Activated CD4-positive, alpha-beta T cell treated with anti-CD3 and anti-CD28 coated beads, Interleukin-2, amount 50 U/mL, for 24 hours (primary cell): ENCODE results near the gene FBXL15.

Experiments
- DNase-seq, 2 donors: peaks; one replicate each; pipeline ENCODE4 v3.0.0-alpha.2; 2020; ENCODE audit warnings: low read depth in 1 of 2, low spot score in 1 of 2

FBXL15 gene

DNA sequence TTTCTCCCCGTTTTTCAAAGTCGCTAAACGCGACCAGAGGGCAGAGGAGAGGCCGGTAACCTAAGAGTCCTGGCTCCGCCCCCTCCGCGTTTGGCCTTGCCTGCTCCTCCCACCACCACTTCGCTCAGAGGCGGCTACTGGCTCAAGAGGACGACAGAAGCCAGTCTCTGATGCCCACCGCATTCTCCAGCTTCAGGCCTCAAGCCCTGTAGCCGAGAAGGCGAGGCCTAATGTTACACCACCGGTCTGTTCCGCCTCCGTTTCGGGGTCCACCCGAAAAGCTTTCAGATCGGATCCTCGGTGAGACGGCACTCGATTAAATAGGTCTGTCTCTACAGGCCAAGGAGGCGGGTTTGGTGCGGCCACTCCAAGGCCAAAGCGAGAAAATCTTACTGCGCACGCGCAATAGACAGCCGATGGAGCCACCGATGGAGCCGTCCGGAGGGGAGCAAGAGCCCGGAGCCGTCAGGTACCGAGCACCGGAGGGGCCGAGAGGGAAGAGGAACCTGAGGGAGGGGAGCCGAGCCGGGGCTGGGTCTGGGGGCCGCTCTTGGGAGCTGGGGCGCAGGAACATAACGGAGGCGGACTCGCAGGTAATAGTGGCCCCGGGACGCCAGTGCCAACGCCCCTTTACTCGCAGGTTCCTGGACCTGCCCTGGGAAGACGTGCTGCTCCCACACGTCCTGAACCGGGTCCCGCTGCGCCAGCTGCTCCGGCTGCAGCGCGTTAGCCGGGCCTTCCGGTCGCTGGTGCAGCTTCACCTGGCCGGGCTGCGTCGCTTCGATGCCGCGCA is at the start of gene FBXL15:
TSS of gene FBXL15 (plus strand) at position 123 of the 793 bp plus-strand sequence. CDS start at position 417, 294 bp downstream.
- DNase-seq: peak; percentile 91 to 95

GRCh38 chr10:102371295-102371694 is 49.3 kb upstream of the FBXL15 start:
- no peak for DNase-seq

DNA sequence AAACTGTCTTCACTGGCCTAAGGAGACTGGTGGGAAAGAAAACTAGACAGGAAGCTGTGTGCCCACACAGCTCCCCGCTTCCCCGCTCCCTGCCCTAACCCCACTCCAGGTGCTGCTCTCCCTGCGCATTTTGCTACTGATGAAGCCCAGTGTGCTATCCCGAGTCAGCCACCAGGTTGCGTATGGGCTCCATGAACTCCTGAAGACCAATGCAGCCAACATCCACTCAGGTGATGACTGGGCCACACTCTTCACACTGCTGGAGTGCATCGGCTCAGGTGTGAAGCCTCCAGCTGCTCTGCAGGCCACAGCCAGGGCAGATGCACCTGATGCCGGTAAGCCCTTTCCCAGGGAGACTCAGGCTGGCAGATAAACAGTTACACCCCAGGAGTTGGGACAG is 45.4 kb upstream of the FBXL15 start:
- no peak for DNase-seq

GRCh38 chr10:102375867-102376266 is 44.8 kb upstream of the FBXL15 start:
- no peak for DNase-seq

GRCh38 chr10:102376901-102377300 is 43.7 kb upstream of the FBXL15 start:
- DNase-seq: no peak

DNA sequence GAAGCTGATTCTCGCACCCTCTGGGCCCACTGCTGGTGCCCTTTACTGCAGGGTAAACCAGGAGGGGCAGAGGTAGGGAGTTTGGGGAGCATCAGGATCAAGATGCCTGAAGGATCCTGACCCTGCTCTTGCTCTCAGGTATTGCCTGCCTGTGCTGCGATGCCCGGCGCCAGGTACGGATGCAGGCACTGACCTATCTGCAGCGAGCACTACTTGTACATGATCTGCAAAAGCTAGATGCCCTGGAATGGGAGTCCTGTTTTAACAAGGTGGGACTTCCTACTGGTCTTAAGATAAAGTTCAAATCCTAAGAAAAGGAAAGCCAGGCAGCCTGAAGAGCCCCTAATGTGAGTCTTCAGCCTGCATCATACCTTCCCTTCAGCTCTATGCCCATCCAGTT is 41.3 kb upstream of the FBXL15 start:
- no peak for DNase-seq

GRCh38 chr10:102381983-102382382 is 38.7 kb upstream of the FBXL15 start:
- no peak for DNase-seq

DNA sequence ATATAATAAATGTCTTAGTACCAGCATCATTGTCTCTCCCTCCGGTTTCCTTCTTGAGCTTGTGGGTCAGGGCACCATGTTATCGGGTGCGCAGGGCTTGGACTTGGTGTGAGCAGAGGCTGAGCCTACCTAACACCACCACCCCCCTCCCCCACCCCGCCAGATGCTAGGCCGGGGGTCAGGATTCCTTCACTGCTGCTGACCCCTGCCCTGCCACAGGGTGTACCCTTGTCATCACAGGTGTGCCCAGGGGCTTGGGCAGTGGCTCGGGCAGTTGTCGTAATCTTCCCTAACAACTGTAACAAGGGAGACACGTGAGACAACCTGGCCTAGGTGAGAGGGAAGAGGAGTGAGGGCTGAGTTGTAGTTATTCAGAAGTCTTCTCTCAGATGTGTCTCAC is 37.8 kb upstream of the FBXL15 start:
- DNase-seq: no peak

DNA sequence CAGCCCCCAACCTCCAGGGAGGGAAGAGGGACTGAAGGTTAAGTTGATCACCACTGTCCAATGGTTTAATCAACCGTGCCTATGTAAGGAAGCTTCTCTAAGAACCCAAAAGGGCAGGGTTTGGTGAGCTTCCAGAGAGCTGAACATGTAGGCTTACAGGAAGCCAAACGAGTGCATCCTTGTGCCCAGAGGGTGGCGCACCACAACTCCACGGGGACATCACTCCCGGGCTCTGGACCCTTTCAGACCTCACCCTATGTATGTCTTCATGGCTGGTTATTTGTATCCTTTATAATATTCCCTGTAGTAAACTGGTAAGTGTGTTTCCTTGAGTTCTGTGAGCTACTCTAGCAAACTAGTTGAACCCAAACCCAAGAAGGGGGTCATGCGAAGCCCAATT is 36.6 kb upstream of the FBXL15 start:
- DNase-seq: no peak

- no peak for DNase-seq
Observed at GRCh38 chr10:102384606-102385429, 35.8 kb upstream of the FBXL15 start.

GRCh38 chr10:102389894-102390293 is 30.7 kb upstream of the FBXL15 start:
- DNase-seq: no peak

GRCh38 chr10:102392306-102392705 is 28.3 kb upstream of the FBXL15 start:
- no peak for DNase-seq

GRCh38 chr10:102393411-102394078 is 27.1 kb upstream of the FBXL15 start:
- no peak for DNase-seq

GRCh38 chr10:102394079-102394800 is 26.4 kb upstream of the FBXL15 start:
- DNase-seq: peak; percentile 98

GRCh38 chr10:102394801-102395399 is 25.7 kb upstream of the FBXL15 start:
- DNase-seq: peak in 1 of 2 donors; percentile 55

DNA sequence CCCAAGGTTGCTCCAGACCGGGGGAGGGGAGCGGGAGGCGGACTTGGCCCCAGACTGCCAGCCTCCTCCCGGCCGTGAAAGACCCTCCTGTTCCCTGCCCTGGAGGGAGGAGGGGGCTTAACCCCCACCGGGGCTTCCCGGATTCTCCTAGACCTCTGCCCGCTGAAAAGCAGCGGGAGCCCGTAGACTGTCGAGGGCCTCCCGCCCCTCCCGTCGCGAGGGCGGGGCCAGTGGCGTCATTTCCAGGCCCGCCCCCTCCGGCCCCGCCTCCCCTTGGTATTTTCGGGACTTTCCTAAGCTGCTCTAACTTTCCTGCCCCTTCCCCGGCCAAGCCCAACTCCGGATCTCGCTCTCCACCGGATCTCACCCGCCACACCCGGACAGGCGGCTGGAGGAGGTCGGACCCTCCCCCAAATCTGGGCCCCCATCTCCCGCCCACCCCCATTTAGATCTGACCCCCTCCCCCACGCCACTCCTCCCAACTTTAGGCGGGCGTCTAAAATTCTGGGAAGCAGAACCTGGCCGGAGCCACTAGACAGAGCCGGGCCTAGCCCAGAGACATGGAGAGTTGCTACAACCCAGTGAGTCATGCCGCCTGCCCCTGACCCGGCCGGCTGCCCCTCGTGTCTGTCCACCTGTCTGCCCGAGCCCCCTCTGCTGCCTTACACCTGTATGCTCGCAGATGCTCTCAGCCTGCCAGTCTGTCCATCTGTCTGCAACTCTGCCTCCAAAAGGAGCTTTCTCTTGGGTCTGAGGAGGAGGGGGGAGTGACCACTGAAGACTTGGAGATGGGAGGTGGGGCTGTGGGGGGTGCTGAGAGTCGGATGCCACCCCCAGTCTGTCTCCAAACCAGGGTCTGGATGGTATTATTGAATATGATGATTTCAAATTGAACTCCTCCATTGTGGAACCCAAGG is 25.0 kb upstream of the FBXL15 start, which contains the start of gene NFKB2:
TSS of gene NFKB2 (plus strand) at position 306 of the 917 bp plus-strand sequence. CDS start at position 561, 255 bp downstream.
- DNase-seq: peak; percentile 82 to 86

DNA sequence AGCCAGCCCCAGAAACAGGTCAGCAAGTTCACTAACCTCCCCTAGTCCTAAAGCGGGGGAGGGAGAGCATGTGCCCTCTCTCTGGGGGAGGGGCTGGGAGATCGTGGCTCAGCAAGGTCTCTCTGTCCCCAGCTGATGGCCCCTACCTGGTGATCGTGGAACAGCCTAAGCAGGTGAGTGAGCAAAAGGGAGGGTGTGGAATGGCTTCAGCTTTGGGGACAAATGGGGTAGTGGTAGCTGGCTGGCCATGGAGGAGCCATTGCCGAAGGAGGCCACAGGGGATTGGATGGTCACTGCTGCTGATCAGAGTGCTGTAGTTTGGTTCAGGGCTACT is 24.4 kb upstream of the FBXL15 start:
- DNase-seq: no peak

GRCh38 chr10:102396730-102397151 is 23.9 kb upstream of the FBXL15 start:
- DNase-seq: no peak
